Heart right ventricle (tissue), 16 donors: ENCODE data around the gene PRSS16. TPM values are rescaled to one million over a fixed set of nuclear protein-coding genes. Genes with fewer than 3 reads are reported as not detected.
A peak's percentile ranks its signal among the peaks of the same experiment; 100 is the strongest.

ENCODE experiments used
- ATAC-seq, 8 donors: fragments of 200-7000 bp; cut with Tn5 transposase; one replicate each; pipeline ENCODE4 v1.9.1; 2020; ENCODE audit warnings: mild to moderate bottlenecking in 8 of 8, moderate library complexity in 8 of 8, moderate number of reproducible peaks in 1 of 8
- DNase-seq, 2 donors: peaks; one replicate each; pipeline ENCODE4 v3.0.0-alpha.2; 2020
- H3K27ac ChIP-seq, 10 donors: fragments of 200-600 bp; sonication (generic) in 2 of 10; one replicate each; pipeline versions ENCODE4 v1.5.0 to v1.8.0; 2020 to 2022; ENCODE audit warnings: mild to moderate bottlenecking in 3 of 10
- H3K27me3 ChIP-seq, 7 donors: fragments of 200-600 bp; one replicate each; pipeline ENCODE4 v1.8.0; 2021 to 2022; ENCODE audit warnings: mild to moderate bottlenecking in 2 of 7
- H3K36me3 ChIP-seq, 9 donors: fragments of 200-600 bp; sonication (generic) in 1 of 9; one replicate each; pipeline versions ENCODE4 v1.5.0 to v1.8.0; 2020 to 2022; ENCODE audit warnings: mild to moderate bottlenecking in 2 of 9
- H3K4me1 ChIP-seq, 9 donors: fragments of 200-600 bp; sonication (generic) in 1 of 9; one replicate each; pipeline versions ENCODE4 v1.5.0 to v1.8.0; 2020 to 2022; ENCODE audit warnings: mild to moderate bottlenecking in 4 of 9
- H3K4me3 ChIP-seq, 10 donors: fragments of 200-600 bp; sonication (generic) in 2 of 10; one replicate each; pipeline versions ENCODE4 v1.5.0 to v1.8.0; 2020 to 2022; ENCODE audit warnings: mild to moderate bottlenecking in 7 of 10, moderate library complexity in 2 of 10
- H3K9me3 ChIP-seq, 11 donors: fragments of 200-600 bp in 10 of 11; sonication (generic) in 2 of 11; one replicate each; pipeline versions ENCODE4 v1.5.0 to v1.8.0; 2013 to 2022; ENCODE audit warnings: mild to moderate bottlenecking in 2 of 11, control low read depth in 1 of 11, moderate library complexity in 1 of 11
- CTCF ChIP-seq, 9 donors: fragments of 200-600 bp; sonication (generic) in 2 of 9; IDR thresholded peaks; one replicate each; pipeline versions ENCODE4 v1.5.0 to v1.8.0; 2021 to 2022; ENCODE audit warnings: antibody characterized with exemption in 9 of 9, mild to moderate bottlenecking in 5 of 9, moderate library complexity in 1 of 9
- WGBS, 2 donors: extraction: QIAGEN DNeasy Blood & Tissue Kit; methylation state at CpG; one replicate each; pipeline ENCODE4 v1.1.7; 2013; ENCODE audit warnings: inconsistent platforms in 1 of 2; 5-methylcytosine and 5-hydroxymethylcytosine counted together
- intact Hi-C, 10 donors: fragments of 100-400 bp; cut with DNase I; formaldehyde crosslinking; loops; one replicate each; pipeline versions ENCODE4 v1.11.1 to v1.14.2; 2022
- polyA plus RNA-seq, 2 donors: library from polyadenylated mRNA; stranded (reverse); fragments of 200-250 nt; gene quantifications; one replicate each; pipeline ENCODE4 v1.2.3, GENCODE V29; 2013
- total RNA-seq, 10 donors: library from RNA; stranded (reverse); fragmentation: NEBNext Ultra II Directional in 3 of 10; extraction: Animal tissue kit (Norgen Biotek cat#: 25700) in 3 of 10; gene quantifications; one replicate each; pipeline versions ENCODE4 v1.2.1 to v1.2.4, GENCODE V29; 2021 to 2023
- donor health status: Arrhythmogenic right ventricular cardiomyopathy.
- donor health status: ischemic (EF 13 %, LVEDD 7.1; RV severe dilation, severe dysfunction).
- donor health status: healthy with polysubstance abuse.
- donor health status: DM: no; HTN: yes; CAD: no.
- donor health status: DM: no; HTN: no; CAD: no.
- donor health status: ischemic (EF 25% LVEDD 6.9; RV normal size, moderate dysfunction).
- donor health status: ischemic (EF 25% LVEDD 5.7; RV mildly dilated, moderate dysfunction).
- donor health status: healthy.
- donor health status: DM: yes; HTN: yes; CAD: no.
- donor health status: Ischemic cardiomyopathy.
- donor health status: ischemic (EF 35%, LVEDD 5.7; RV mildly dilated, moderate dysfunction).
- donor health status: nonischemic (EF 11% LVEDD 7.7; RV severe dilation, severe dysfunction).
- donor health status: DM: yes; HTN: yes; CAD: no.
- donor health status: PGD.
- donor health status: ischemic (EF 29% LVEDD 5.4; RV normal size, mild dysfunction).
- donor health status: nonischemic (EF 23%, LVEDD 6.1; RV moderate dilation, normal function).

The PRSS16 gene
- total and polyA plus RNA-seq, 12 donors = 0.23 to 0.57 TPM; not detected in 10

DNA sequence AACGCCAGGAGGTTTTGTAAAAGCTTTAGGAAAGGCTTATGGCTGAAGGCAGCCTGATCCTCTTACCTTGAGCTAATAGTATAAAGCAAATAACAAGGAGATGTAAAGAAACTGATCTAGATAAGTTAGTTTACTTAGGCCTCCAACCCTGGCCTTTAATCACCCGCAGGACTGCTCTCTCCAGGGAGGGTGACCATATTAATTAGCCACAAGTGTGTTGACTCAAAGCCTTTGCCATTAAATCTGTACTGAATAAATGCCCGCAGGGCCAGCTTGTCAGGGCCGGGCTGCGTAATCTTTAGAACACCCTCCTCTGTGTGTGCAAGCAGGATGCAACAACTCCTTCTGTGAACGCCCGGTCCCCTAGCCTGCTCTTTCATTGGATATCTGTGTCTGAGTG, 6.1 kb upstream of the PRSS16 start:
- H3K27ac ChIP-seq = no peak overlapping the region
- 86 to 88% methylated on average over 7 of the region's 7 CpGs for WGBS, 2 donors
- no peaks in the 10 kb centered on the region for H3K36me3 ChIP-seq
- peaks cover 0 to 4% (median 0%) of the 10 kb centered on the region in 11 donors for H3K9me3 ChIP-seq
- no peak for TF ChIP-seq CTCF (IDR thresholded peaks at IDR 0.05)
- ATAC-seq (no peak), DNase-seq (no peak)
- peaks cover 9 to 100% (median 92%) of the 10 kb centered on the region in 7 donors for H3K27me3 ChIP-seq
- intact Hi-C loops = no loop called here
- H3K4me3 ChIP-seq = no peak overlapping the region
- peaks cover 0 to 7% (median 0%) of the 10 kb centered on the region in 9 donors for H3K4me1 ChIP-seq

GRCh38 chr6:27242589-27243265, 4.8 kb upstream of the PRSS16 start:
- Histone ChIP-seq H3K36me3 (no peaks in the 10 kb centered on the region), H3K27me3 (peaks cover 4 to 100% (median 92%) of the 10 kb centered on the region in 7 donors), H3K9me3 (peaks cover 0 to 4% (median 0%) of the 10 kb centered on the region in 11 donors), H3K4me3 (no peak overlapping the region), H3K27ac (no peak overlapping the region), H3K4me1 (peaks cover 0 to 2% (median 0%) of the 10 kb centered on the region in 9 donors)
- DNase-seq (no peak), ATAC-seq (no peak)
- 62 to 64% methylated on average over 13 to 14 of the region's 14 CpGs for WGBS, 2 donors
- no peak for TF ChIP-seq CTCF (IDR thresholded peaks at IDR 0.05)
- intact Hi-C loops = no loop called here

DNA sequence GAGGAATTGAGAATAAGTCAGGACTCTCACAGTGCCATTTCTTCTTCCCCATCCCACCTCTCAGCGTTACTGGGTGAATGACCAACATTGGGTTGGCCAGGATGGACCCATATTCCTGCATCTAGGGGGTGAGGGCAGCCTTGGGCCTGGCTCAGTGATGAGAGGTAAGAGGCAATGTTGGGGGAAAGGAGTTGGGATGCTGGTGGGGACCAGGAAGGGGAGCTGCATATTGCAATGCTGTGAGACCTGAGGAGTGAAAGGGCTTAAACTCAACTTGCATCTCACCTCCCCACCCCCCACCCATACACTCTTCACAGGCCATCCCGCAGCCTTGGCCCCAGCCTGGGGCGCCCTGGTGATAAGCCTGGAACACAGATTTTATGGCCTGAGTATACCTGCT, 1.3 kb downstream of the PRSS16 start:
- H3K4me3 ChIP-seq = no peak overlapping the region
- ATAC-seq (no peak), DNase-seq (no peak)
- no peaks in the 10 kb centered on the region for H3K36me3 ChIP-seq
- WGBS, 2 donors = 74 to 79% methylated on average over 3 of the region's 3 CpGs
- peaks cover 17 to 100% (median 98%) of the 10 kb centered on the region in 7 donors for H3K27me3 ChIP-seq
- intact Hi-C loops = no loop called here
- H3K27ac ChIP-seq = no peak overlapping the region
- no peak for TF ChIP-seq CTCF (IDR thresholded peaks at IDR 0.05)
- H3K9me3 ChIP-seq = no peaks in the 10 kb centered on the region
- peaks cover 0 to 16% (median 12%) of the 10 kb centered on the region in 9 donors for H3K4me1 ChIP-seq

DNA sequence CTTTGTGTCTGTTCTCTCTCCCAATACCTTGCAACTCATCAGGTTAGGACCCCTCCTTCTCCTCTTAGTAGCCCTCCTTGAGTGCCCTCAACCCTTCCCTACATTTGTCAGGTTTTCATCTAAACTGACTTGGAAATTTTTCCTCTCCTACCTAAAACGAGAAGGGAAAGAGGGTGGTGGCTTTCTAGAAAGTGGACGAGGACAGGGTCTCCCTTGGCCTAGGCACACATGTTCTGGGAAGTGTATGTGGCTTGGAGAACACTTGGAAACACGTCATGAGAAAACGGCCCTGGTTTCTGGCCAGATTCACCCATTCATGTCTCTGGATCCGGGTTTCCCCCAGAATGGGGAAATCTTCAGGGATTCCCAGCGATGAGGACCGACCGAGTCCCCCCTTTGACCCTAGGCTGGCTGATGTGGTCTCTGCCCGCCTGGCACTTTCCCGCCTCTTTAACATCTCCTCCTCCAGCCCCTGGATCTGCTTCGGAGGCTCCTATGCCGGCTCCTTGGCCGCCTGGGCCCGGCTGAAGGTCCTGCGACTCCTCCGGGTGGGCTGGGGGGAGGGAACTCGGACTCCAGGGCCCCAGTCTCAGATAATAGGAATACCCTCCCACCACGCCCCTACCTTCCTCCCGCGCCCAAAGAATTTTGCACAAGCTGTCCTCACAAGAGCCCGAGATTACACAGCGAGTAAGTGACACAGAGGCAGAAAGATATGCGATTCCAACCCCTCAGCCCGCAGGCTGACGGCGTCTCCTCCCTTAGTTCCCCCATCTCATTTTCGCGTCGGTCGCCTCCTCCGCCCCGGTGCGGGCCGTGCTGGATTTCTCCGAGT, 3.0 kb downstream of the PRSS16 start:
- ATAC-seq (no peak), DNase-seq (no peak)
- Histone ChIP-seq H3K4me1 (peaks cover 0 to 16% (median 12%) of the 10 kb centered on the region in 9 donors), H3K27ac (no peak overlapping the region), H3K27me3 (peaks cover 17 to 100% (median 99%) of the 10 kb centered on the region in 7 donors), H3K9me3 (no peaks in the 10 kb centered on the region), H3K36me3 (no peaks in the 10 kb centered on the region), H3K4me3 (peak overlapping the region in 8 of 10 donors; percentile 32 to 48 (median 42))
- WGBS, 2 donors = 4 to 6% methylated on average over 35 of the region's 35 CpGs
- intact Hi-C loops = no loop called here
- TF ChIP-seq CTCF (IDR thresholded peaks at IDR 0.05) = no peak
